OCI-LY1 (cell line): ENCODE results near the gene DPP6.

Experiments
- EZH2 ChIP-seq: fragments of 200-600 bp; sonication (generic), shearing (Covaris generic); IDR thresholded peaks from 2 replicates; pipeline ENCODE4 v1.8.0; 2017; ENCODE audit warnings: borderline replicate concordance, mixed run types, mild to moderate bottlenecking, antibody characterized with exemption, low read length, moderate library complexity, mixed read lengths
- TF ChIP-seq, protein P1 (sequence below): fragments of 200-600 bp; sonication (generic), shearing (Covaris generic); IDR thresholded peaks from 2 replicates; pipeline ENCODE4 v1.5.1; 2017; ENCODE audit warnings: mild to moderate bottlenecking, antibody characterized with exemption, low read length, moderate library complexity, mixed read lengths

DNA sequence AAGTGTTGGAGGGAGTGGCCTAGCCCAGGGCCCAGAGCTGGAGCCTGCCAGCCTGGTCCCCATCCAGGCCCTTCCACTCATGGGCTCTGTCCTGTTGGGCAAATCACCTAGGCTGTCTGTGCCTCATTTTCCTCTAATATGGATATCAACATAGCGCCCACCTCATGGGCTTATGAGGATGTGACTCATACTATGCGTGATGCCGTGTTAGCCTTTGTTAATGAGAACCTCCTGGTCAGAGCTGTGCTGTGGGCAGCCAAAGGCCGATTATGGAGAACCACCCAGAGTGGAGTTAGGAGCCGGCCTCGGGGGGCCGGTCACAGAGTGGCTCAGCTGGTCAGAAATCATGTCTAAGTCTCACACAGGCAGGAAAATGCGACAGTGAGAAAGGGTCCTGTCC lies 644.4 kb downstream of the DPP6 start:
- no peak for TF ChIP-seq EZH2
- TF ChIP-seq, protein P1, sequence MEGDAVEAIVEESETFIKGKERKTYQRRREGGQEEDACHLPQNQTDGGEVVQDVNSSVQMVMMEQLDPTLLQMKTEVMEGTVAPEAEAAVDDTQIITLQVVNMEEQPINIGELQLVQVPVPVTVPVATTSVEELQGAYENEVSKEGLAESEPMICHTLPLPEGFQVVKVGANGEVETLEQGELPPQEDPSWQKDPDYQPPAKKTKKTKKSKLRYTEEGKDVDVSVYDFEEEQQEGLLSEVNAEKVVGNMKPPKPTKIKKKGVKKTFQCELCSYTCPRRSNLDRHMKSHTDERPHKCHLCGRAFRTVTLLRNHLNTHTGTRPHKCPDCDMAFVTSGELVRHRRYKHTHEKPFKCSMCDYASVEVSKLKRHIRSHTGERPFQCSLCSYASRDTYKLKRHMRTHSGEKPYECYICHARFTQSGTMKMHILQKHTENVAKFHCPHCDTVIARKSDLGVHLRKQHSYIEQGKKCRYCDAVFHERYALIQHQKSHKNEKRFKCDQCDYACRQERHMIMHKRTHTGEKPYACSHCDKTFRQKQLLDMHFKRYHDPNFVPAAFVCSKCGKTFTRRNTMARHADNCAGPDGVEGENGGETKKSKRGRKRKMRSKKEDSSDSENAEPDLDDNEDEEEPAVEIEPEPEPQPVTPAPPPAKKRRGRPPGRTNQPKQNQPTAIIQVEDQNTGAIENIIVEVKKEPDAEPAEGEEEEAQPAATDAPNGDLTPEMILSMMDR = no peak
